ENCODE measurements around the gene TPO. TPM values are rescaled to one million over a fixed set of nuclear protein-coding genes. Genes with fewer than 3 reads are reported as not detected.

Gene TPO
- total and polyA plus RNA-seq, 4 donors, result not detected

GRCh38 chr2:1378456-1379150, 34.7 kb upstream of the TPO start:
- Histone ChIP-seq H3K27ac (ENCODE audit: low read depth in 1 of 2, low read length in 2 of 2) (no peak overlapping the region), H3K9me3 (ENCODE audit: control insufficient read depth in 4 of 4, low read length in 3 of 4) (no peaks in the 10 kb centered on the region), H3K36me3 (ENCODE audit: control insufficient read depth in 4 of 4, insufficient read depth in 3 of 4, low read depth in 1 of 4, low read length in 3 of 4) (no peaks in the 10 kb centered on the region), H3K27me3 (ENCODE audit: control insufficient read depth in 4 of 4, insufficient read depth in 4 of 4, low read length in 3 of 4) (peaks cover 0 to 3% (median 2%) of the 10 kb centered on the region in 4 donors), H3K9ac (ENCODE audit: low read depth in 1 of 2, low read length in 2 of 2) (no peak overlapping the region), H3K4me3 (ENCODE audit: low read depth in 1 of 3, low read length in 3 of 3) (no peak overlapping the region), H3K4me1 (ENCODE audit: control insufficient read depth in 4 of 4, insufficient read depth in 4 of 4, low read length in 3 of 4) (no peaks in the 10 kb centered on the region)
- no peak for TF ChIP-seq YY1 (IDR thresholded peaks at IDR 0.05)
- TF ChIP-seq GABPA (IDR thresholded peaks at IDR 0.05 in 1 of 2, conservative IDR thresholded peaks at IDR 0.05 in 1 of 2), result no peak
- no peak for TF ChIP-seq ZBTB33 (IDR thresholded peaks at IDR 0.05)
- no peak for TF ChIP-seq EGR1 (IDR thresholded peaks at IDR 0.05; ENCODE audit: low read depth in 2 of 2)
- TF ChIP-seq HNF4A (conservative IDR thresholded peaks at IDR 0.05), result no peak
- no peak for TF ChIP-seq JUND (IDR thresholded peaks at IDR 0.05)
- no peak for TF ChIP-seq CTCF (IDR thresholded peaks at IDR 0.05; ENCODE audit: low read depth, low read length, missing input control)
- TF ChIP-seq HNF4G (IDR thresholded peaks at IDR 0.05), result no peak
- TF ChIP-seq FOXA2 (IDR thresholded peaks at IDR 0.05), result no peak
- TF ChIP-seq, protein P1, sequence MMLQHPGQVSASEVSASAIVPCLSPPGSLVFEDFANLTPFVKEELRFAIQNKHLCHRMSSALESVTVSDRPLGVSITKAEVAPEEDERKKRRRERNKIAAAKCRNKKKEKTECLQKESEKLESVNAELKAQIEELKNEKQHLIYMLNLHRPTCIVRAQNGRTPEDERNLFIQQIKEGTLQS (IDR thresholded peaks at IDR 0.05), result no peak
- no peak for TF ChIP-seq REST (IDR thresholded peaks at IDR 0.05)
- no peak for TF ChIP-seq RXRA (IDR thresholded peaks at IDR 0.05)
- TF ChIP-seq, protein P2, sequence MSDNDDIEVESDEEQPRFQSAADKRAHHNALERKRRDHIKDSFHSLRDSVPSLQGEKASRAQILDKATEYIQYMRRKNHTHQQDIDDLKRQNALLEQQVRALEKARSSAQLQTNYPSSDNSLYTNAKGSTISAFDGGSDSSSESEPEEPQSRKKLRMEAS (IDR thresholded peaks at IDR 0.05), result no peak
- DNase-seq (ENCODE audit: low spot score), result no peak
- 76% methylated on average over 17 of the region's 17 CpGs for WGBS

- Histone ChIP-seq H3K9me3 (ENCODE audit: control insufficient read depth in 4 of 4, low read length in 3 of 4) (no peaks in the 10 kb centered on the region), H3K4me1 (ENCODE audit: control insufficient read depth in 4 of 4, insufficient read depth in 4 of 4, low read length in 3 of 4) (no peaks in the 10 kb centered on the region), H3K4me3 (ENCODE audit: low read depth in 1 of 3, low read length in 3 of 3) (no peak overlapping the region), H3K27ac (ENCODE audit: low read depth in 1 of 2, low read length in 2 of 2) (no peak overlapping the region), H3K27me3 (ENCODE audit: control insufficient read depth in 4 of 4, insufficient read depth in 4 of 4, low read length in 3 of 4) (peaks cover 0 to 3% (median 2%) of the 10 kb centered on the region in 4 donors), H3K36me3 (ENCODE audit: control insufficient read depth in 4 of 4, insufficient read depth in 3 of 4, low read depth in 1 of 4, low read length in 3 of 4) (no peaks in the 10 kb centered on the region), H3K9ac (ENCODE audit: low read depth in 1 of 2, low read length in 2 of 2) (no peak overlapping the region)
- no peak for DNase-seq (ENCODE audit: low spot score)
- WGBS, result 72% methylated on average over 3 of the region's 3 CpGs
- no peak for TF ChIP-seq REST (IDR thresholded peaks at IDR 0.05)
- no peak for TF ChIP-seq NR2F2 (IDR thresholded peaks at IDR 0.05)
- TF ChIP-seq EGR1 (IDR thresholded peaks at IDR 0.05; ENCODE audit: low read depth in 2 of 2), result no peak
- TF ChIP-seq TAF1 (conservative IDR thresholded peaks at IDR 0.05), result no peak
- TF ChIP-seq HNF4A (conservative IDR thresholded peaks at IDR 0.05), result no peak
- no peak for TF ChIP-seq SP1 (IDR thresholded peaks at IDR 0.05)
- TF ChIP-seq ZBTB33 (IDR thresholded peaks at IDR 0.05), result no peak
- TF ChIP-seq RXRA (IDR thresholded peaks at IDR 0.05), result no peak
- TF ChIP-seq, protein P1 (IDR thresholded peaks at IDR 0.05), result no peak
- no peak for TF ChIP-seq FOXA2 (IDR thresholded peaks at IDR 0.05)
- TF ChIP-seq GABPA (IDR thresholded peaks at IDR 0.05 in 1 of 2, conservative IDR thresholded peaks at IDR 0.05 in 1 of 2), result no peak
These were observed 31.6 kb upstream of the TPO start for GRCh38 chr2:1381644-1382043.

All from liver (tissue), 9 donors.